PC-3 (cell line): ENCODE results near the gene SLC6A7.

ENCODE experiments used
- CTCF ChIP-seq: fragments of 300-600 bp; sonication (generic); conservative IDR thresholded peaks from 2 replicates; pipeline ENCODE4 v1.5.1; 2017; ENCODE audit warnings: antibody characterized with exemption, low read depth, mild to moderate bottlenecking, low read length
- EZH2 ChIP-seq: fragments of 300-600 bp; sonication (generic); IDR thresholded peaks from one replicate; pipeline ENCODE4 v1.6.1; 2017; ENCODE audit warnings: antibody characterized with exemption, mild to moderate bottlenecking, low read length; ENCODE audit not compliant: unreplicated experiment
- EZH2phosphoT487 ChIP-seq: fragments of 300-600 bp; sonication (generic); IDR thresholded peaks from 2 replicates; pipeline ENCODE4 v1.6.1; 2018; ENCODE audit warnings: mild to moderate bottlenecking, antibody characterized with exemption, low read length, borderline replicate concordance

GRCh38 chr5:150189326-150189725, 536 bp upstream of the SLC6A7 start:
- TF ChIP-seq EZH2 (no peak), CTCF (no peak), EZH2phosphoT487 (no peak)
